Thyroid gland (tissue), 4 donors: ENCODE results near the gene SREBF2. TPM values are rescaled to one million over a fixed set of nuclear protein-coding genes. Genes with fewer than 3 reads are reported as not detected.

Source experiments
- DNase-seq, 2 donors: peaks; one replicate each; pipeline ENCODE4 v3.0.0-alpha.2; 2019
- H3K27ac ChIP-seq, 3 donors: fragments of 200-600 bp; sonication (generic); 1 replicate in 2 of 3; 2 replicates in 1 of 3; pipeline ENCODE4 v1.5.1; 2016 to 2019; ENCODE audit warnings: mild to moderate bottlenecking in 1 of 3, moderate library complexity in 1 of 3
- H3K27me3 ChIP-seq: fragments of 200-600 bp; sonication (generic); one replicate; pipeline ENCODE4 v1.5.1; 2019
- H3K36me3 ChIP-seq, 2 donors: fragments of 200-600 bp; sonication (generic); one replicate each; pipeline ENCODE4 v1.5.1; 2016 to 2019
- H3K4me1 ChIP-seq, 2 donors: fragments of 200-600 bp; sonication (generic); one replicate each; pipeline ENCODE4 v1.5.1; 2017 to 2019
- H3K4me3 ChIP-seq, 3 donors: fragments of 200-600 bp; sonication (generic); replicated peaks in 1 of 3; 1 replicate in 2 of 3; 2 replicates in 1 of 3; pipeline ENCODE4 v1.5.1; 2016; ENCODE audit warnings: mild to moderate bottlenecking in 1 of 3
- H3K9me3 ChIP-seq: fragments of 200-600 bp; sonication (generic); one replicate; pipeline ENCODE4 v1.5.1; 2017
- POLR2A ChIP-seq, 2 donors: fragments of 450-650 bp; IDR thresholded peaks; one replicate each; pipeline ENCODE4 v1.6.1; 2017; ENCODE audit warnings: antibody characterized with exemption in 2 of 2, mild to moderate bottlenecking in 2 of 2, moderate library complexity in 1 of 2
- WGBS, 2 donors: methylation state at CpG; one replicate each; pipeline ENCODE4 v1.1.5; 2017; 5-methylcytosine and 5-hydroxymethylcytosine counted together
- intact Hi-C: fragments of 100-400 bp; cut with DNase I; formaldehyde crosslinking; loops from one replicate; pipeline ENCODE4 v1.15.1; 2023
- total RNA-seq, 4 donors: library from RNA; depleted of rRNA; stranded (reverse); fragments of >200 nt; gene quantifications; one replicate each; pipeline ENCODE4 v1.2.3, GENCODE V29; 2016
- TF ChIP-seq, protein P1 (sequence below), 6 experiments: fragments of 200-600 bp in 3 of 6; fragments of 450-650 bp in 3 of 6; sonication (generic) in 3 of 6; IDR thresholded peaks; one replicate each; pipeline ENCODE4 v1.5.1; 2016 to 2019; ENCODE audit warnings: antibody characterized with exemption in 6 of 6, mild to moderate bottlenecking in 2 of 6, inconsistent platforms in 1 of 6, moderate library complexity in 1 of 6

The SREBF2 gene
- total RNA-seq, 4 donors from 2014 or later: 34.4 to 91.8 (median 63.7) TPM

DNA sequence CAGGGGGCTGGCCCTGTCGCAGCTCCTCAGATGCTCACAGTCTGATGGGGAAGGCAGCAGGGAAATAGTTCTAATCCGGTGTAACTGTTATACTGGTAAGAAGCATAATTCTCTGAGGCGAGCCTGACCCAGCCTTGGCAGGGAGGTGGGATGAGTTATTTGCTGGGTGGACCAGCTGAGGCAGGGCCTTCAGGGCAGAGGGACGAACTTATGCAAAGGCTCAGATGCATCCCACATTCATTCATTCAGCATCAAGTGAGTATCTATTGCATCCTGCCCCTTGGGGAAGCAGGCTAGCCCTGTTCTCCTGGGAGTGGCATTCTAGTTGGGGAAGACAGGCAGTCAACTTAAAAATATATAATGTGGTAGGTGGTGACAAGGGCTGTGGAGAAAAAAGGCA, 13.6 kb upstream of the SREBF2 start:
- Histone ChIP-seq H3K4me1 (no peaks in the 10 kb centered on the region), H3K27ac (no peak overlapping the region), H3K27me3 (no peaks in the 10 kb centered on the region), H3K36me3 (no peaks in the 10 kb centered on the region), H3K4me3 (no peak overlapping the region), H3K9me3 (no peaks in the 10 kb centered on the region)
- whole genome bisulfite sequencing, 2 donors: 96 to 98% methylated on average over 4 of the region's 4 CpGs
- intact Hi-C loops: no loop called here
- no peak for DNase-seq
- TF ChIP-seq POLR2A (IDR thresholded peaks at IDR 0.05): no peak
- TF ChIP-seq, protein P1, sequence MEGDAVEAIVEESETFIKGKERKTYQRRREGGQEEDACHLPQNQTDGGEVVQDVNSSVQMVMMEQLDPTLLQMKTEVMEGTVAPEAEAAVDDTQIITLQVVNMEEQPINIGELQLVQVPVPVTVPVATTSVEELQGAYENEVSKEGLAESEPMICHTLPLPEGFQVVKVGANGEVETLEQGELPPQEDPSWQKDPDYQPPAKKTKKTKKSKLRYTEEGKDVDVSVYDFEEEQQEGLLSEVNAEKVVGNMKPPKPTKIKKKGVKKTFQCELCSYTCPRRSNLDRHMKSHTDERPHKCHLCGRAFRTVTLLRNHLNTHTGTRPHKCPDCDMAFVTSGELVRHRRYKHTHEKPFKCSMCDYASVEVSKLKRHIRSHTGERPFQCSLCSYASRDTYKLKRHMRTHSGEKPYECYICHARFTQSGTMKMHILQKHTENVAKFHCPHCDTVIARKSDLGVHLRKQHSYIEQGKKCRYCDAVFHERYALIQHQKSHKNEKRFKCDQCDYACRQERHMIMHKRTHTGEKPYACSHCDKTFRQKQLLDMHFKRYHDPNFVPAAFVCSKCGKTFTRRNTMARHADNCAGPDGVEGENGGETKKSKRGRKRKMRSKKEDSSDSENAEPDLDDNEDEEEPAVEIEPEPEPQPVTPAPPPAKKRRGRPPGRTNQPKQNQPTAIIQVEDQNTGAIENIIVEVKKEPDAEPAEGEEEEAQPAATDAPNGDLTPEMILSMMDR (IDR thresholded peaks at IDR 0.05): no peak

GRCh38 chr22:41820447-41820846, 12.5 kb upstream of the SREBF2 start:
- H3K27ac ChIP-seq: no peak overlapping the region
- no peaks in the 10 kb centered on the region for H3K4me1 ChIP-seq
- H3K9me3 ChIP-seq: no peaks in the 10 kb centered on the region
- DNase-seq: no peak
- no peak overlapping the region for H3K4me3 ChIP-seq
- intact Hi-C loops: loop anchor here (5.0 kb wide), 1 partner anchor 122 kb away; no protein-coding TSS in a partner anchor
- no peaks in the 10 kb centered on the region for H3K36me3 ChIP-seq
- WGBS, 2 donors: 85 to 86% methylated on average over 5 of the region's 5 CpGs
- H3K27me3 ChIP-seq: no peaks in the 10 kb centered on the region
- TF ChIP-seq POLR2A (IDR thresholded peaks at IDR 0.05): no peak
- TF ChIP-seq, protein P1 (IDR thresholded peaks at IDR 0.05): no peak

GRCh38 chr22:41821471-41822316, 11.2 kb upstream of the SREBF2 start:
- H3K4me3 ChIP-seq: no peak overlapping the region
- WGBS, 2 donors: 87 to 91% methylated on average over 12 of the region's 12 CpGs
- intact Hi-C loops: loop anchor here (5.0 kb wide), 1 partner anchor 121 kb away; no protein-coding TSS in a partner anchor
- H3K9me3 ChIP-seq: no peaks in the 10 kb centered on the region
- peaks cover 0 to 5% of the 10 kb centered on the region in 2 donors for H3K4me1 ChIP-seq
- no peaks in the 10 kb centered on the region for H3K36me3 ChIP-seq
- no peaks in the 10 kb centered on the region for H3K27me3 ChIP-seq
- no peak for DNase-seq
- no peak for TF ChIP-seq POLR2A (IDR thresholded peaks at IDR 0.05)
- TF ChIP-seq, protein P1 (IDR thresholded peaks at IDR 0.05): no peak
- no peak overlapping the region for H3K27ac ChIP-seq

DNA sequence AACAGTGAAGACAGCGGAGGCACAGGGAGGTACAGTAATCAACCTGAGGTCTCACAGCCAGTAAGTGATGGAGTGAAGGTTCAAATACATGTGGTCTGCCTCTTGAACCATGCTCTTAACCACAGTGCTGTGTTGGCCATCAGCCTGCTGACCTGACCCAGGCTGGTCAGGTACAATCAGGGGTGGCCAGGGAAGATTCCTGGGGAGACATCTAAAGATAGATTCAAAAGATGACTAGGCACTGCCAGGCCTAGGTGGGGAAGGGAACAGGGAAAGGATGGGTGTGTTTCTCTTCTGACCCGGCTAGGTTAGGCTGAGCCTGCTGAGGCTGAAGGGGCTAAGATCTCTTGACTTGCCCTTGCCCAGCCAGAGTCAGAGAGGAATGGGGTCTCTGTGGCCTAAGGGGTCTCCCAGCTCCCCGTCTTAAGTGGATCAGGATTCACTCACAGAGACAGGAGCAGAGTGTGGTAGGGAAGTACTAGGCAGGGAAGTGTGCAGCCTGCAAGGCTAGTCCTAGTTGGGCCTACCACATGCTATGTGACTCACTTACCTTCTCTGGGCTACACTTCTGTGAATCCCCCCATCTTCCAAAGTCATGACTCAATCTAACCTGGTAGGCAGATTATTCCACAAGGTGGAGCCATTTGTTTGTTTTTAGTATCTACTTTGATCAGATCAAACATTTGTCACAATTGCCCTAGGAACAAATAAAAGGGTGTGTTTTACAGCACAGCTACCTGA, 10.4 kb upstream of the SREBF2 start:
- intact Hi-C loops: loop anchor here (5.0 kb wide), 1 partner anchor 120 kb away; no protein-coding TSS in a partner anchor
- TF ChIP-seq POLR2A (IDR thresholded peaks at IDR 0.05): no peak
- TF ChIP-seq, protein P1 (IDR thresholded peaks at IDR 0.05): peak in 4 of 6 experiments; percentile 33 to 57 (median 46)
- Histone ChIP-seq H3K36me3 (no peaks in the 10 kb centered on the region), H3K4me3 (no peak overlapping the region), H3K27me3 (no peaks in the 10 kb centered on the region), H3K4me1 (peaks cover 0 to 5% of the 10 kb centered on the region in 2 donors), H3K9me3 (no peaks in the 10 kb centered on the region), H3K27ac (no peak overlapping the region)
- no peak for DNase-seq
- 91 to 93% methylated on average over 3 of the region's 3 CpGs for WGBS, 2 donors
